CD4-positive, alpha-beta T cell treated with Interleukin-6 for 4 hours (primary cell): Measurements from ENCODE around the gene C9orf85.
"Not testable (repeated sequence)": the region's sequence is repeated elsewhere in the genome, so short reads cannot be mapped to it uniquely, and the experiment has no call there.

Experiments used
- DNase-seq: peaks from one replicate; pipeline ENCODE4 v3.0.0-alpha.2; 2020; ENCODE audit warnings: mixed read lengths

The C9orf85 gene, protein sequence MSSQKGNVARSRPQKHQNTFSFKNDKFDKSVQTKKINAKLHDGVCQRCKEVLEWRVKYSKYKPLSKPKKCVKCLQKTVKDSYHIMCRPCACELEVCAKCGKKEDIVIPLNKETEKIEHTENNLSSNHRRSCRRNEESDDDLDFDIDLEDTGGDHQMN

DNA sequence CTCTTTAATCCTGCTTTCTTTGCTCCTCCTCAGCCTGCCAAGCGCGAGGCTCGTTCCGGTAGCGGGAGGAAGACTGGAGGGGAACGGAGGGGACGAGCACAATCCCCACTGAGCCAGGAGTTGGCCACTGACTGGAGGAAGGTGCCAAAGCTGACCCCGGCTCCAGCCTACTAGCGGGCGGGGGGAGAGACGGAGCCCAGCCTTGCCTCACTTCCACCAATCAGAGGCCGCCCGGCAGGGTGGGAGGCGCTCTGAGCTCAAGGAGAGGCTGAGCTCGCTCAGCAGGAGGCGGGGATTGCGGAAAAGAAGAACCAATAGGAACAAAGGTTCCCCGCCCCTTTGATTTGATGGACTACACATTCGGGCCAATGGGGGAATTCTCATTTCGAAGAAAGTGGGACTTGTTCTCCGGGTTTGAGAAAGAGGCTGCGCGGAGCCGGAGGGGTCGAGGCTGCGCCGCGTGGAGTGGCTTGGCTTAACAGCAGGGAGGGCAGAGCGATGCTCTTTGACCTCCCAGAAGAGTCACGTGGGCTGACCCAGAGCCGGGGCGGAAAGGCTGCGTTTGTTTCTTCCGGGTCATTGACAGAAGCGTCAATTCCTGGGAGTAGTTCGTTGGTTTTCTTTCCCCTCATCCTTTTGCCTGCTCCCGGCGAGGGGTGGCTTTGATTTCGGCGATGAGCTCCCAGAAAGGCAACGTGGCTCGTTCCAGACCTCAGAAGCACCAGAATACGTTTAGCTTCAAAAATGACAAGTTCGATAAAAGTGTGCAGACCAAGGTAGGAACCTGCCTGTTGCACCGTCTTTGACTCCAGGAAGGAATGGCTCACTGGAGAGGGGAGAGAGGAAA, at the start of gene C9orf85, which contains the start of gene ABHD17B:
TSS of gene C9orf85 (plus strand) at position 579 of the 847 bp plus-strand sequence. CDS start at position 675, 96 bp downstream.
TSS of gene ABHD17B (minus strand) at position 133 of the 847 bp plus-strand sequence. CDS start 36,113 bp downstream, outside the sequence.
- peak; percentile 97 for DNase-seq

DNA sequence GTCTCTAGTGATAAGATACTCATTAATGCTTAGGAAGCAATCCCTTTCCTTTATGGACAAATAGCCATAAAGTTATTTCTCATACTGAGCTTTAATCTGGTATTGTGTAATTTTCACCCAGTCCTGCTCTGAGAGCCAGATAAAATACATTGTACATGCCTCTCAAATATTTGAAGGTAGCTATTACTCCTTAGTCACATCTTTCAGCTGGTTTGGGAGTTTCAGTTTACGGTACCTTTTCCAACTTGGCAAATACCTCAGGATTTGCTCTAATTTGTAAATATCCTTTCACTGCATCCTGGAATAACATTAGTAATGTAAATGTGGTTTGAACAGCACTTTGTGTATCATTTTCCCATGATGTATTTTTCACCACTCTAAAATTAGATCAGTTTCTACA, 47.8 kb upstream of the C9orf85 start:
- DNase-seq, result no peak

DNA sequence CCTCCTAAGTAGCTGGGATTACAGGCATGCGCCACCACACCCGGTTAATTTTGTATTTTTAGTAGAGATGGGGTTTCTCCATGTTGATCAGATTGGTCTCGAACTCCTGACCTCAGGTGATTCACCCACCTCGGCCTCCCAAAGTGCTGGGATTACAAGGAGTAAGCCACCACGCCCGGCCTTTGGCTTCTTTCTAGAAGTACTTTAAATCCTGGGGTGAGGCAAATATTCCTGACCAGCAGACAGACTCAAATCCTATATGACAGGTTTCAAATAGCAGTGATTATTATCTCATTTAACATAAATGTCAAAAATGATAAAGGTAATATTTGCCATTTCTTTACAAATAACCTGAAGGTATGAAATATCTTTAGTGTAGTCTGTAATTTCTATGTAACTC, 36.1 kb upstream of the C9orf85 start:
- no peak for DNase-seq

DNA sequence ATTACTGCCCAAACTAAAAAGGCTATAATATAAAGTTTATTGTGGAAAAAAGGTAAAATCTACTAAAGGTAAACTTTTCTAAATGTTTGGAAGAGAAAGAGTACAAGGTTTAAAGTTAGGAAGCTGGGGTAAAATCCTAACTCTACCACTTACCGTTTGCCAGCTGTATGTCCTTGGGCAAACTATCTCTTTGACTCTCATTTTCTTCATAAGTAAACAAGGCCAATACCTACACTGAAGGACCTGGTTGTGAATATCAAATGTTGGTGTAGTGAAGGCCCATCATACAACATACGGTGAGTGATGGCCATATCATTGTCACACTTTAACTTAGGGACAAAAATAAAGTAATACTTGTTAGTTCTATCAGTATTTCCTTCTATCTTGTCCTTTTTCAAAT, 35.3 kb upstream of the C9orf85 start:
- DNase-seq, result no peak

DNA sequence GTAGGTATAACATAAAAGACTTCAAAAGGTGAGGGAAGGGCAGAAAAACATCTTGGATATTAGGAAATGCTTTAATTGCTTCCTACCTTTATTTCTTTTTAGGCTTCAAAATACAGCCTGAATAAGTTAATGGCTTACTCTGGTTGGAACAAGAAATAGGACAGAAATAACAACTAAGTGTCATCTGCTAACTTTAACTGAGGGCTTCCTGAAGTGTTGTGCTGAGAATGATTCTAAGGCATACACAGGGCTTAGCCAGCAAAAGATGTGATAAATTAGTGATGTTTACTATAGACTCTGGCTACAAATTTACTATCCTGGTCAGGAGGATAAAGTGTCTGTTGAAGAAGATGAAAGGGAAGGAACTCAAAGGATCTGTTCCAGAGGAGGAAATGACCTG, 34.6 kb upstream of the C9orf85 start:
- DNase-seq, result no peak

DNA sequence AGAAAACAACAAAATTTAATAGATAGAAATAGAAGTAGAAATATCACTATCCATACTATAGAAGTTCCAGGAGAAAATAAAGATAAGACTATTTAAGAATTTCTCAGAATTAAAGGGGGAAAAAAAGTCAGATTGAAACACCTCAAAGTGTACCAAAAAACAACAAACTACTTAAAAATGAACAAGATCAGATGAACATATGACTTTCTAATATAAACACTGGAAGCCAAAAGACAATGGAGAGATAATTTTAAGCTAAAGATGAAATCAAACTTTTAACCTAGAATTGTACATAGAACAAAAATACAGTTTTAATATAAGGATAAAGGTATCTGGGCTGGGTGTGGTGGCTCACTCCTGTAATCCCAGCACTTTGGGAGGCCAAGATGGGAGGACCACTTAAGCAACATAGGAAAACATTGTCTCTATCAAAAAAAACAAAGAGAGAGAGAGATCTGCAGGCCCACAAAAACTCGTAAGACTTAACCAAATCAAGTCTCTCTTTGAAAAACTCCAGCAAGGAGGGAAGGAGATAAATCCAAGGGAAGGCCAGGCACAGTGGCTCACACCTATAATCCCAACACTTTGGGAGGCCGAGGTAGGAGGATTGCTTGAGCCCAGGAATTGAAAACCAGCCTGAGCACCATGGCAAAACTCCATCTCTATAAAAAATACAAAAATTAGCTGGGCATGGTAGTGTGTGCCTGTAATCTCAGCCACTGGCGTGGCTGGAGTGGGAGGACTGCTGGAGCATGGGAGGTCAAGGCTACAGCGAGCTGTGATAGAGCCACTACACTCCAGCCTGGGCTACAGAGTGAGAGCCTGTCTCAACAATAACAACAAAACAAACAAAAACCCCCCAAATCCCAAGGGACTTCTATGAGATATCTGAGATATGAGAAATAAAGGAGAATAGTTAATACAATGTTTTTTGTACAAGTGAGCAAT, 32.8 kb upstream of the C9orf85 start:
- DNase-seq, result no peak

DNA sequence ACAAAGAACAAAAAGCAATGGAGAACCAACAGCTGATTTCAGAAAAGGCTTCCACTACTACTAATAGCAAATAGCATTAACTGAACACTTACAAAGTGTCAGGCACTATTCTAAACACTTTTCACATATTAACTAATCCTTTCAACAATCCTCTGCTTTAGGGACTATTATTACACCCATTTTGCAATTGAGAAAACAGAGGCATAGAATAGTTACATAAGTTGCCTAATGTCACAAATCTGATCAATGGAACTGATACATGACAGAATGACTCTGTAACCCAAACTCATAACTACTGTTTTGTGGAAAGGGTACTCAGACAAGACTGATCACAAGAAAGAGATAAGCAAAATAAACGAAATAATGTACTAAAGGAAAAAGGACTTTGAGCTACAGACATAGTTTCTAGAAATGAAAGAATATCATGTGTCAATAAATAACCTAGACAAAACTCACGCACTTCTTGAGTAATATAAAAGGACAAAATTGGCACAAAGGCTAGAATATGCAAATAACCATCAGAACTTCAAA, 31.7 kb upstream of the C9orf85 start:
- no peak for DNase-seq

DNA sequence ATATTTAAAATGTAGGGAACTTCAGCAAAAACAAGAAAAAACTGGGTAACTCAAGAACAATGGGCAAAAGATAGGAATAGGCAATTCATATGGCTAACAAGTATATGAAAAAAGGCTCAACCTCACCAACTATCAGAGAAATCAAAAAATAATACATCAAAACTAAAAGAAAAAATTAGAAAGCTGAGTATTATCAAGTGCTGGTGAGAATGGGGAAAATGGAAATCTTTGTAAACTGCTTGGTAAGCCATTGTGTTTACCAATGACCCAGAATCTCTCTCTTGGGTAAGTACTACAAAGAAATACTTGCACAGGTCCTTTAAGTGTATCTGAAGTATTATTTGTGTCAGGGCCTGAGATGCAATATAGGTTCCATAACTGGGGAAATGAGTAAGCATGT, 27.4 kb upstream of the C9orf85 start:
- no peak for DNase-seq

DNA sequence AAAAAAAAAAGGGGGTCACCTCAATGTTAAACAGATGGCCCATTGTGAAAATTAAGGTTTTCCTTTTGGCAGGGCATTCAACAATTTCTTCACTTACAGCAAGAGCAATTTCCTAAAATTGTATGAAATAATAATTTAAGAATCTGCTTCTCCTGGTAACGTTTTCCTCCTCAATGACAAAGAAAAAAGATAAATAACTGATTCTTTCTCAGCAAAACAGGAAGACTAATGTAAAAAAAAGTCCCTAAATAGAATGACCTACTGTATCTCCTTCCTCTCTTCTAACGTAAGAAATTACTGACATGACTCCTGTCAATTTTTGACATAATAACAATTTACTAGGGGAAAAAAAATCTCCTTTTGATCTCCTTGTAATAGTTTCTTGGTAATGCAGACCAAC, 26.0 kb upstream of the C9orf85 start:
- no peak for DNase-seq

DNA sequence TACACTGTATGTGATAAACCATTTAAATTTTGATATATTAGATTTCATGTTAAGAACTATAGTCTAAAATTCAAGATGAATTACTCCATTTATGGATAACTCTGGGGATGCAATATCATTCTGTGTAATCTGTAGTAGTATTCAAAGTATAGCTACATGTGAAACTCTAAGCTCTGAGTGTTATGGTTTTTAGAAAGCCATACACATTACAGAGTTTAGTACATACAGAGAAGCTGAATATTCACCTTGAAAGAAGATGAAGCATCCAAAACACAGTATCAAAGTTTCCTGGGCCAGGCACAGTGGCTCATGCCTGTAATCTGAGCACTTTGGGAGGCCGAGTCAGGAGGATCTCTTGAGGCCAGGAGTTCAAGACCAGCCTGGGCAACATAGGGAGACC, 25.4 kb upstream of the C9orf85 start:
- no peak for DNase-seq

DNA sequence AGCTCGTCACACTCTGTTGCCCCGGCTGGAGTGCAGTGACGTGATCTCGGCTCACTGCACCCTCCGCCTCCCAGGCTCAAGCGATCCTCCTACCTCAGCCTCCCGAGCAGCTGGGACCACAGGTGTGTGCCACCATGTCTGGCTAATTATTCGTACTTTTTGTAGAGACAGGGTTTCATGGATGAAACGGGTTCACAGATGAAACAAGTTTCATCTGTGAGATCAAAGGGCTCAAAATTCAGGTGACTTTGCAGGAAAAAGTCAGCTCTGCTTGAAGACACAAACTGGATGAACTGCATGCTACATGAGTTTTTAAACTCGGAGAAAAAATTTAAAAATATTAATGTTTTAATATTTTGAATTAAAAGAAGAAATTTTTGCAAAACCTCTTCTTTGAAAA, 24.9 kb upstream of the C9orf85 start:
- DNase-seq, result no peak

DNA sequence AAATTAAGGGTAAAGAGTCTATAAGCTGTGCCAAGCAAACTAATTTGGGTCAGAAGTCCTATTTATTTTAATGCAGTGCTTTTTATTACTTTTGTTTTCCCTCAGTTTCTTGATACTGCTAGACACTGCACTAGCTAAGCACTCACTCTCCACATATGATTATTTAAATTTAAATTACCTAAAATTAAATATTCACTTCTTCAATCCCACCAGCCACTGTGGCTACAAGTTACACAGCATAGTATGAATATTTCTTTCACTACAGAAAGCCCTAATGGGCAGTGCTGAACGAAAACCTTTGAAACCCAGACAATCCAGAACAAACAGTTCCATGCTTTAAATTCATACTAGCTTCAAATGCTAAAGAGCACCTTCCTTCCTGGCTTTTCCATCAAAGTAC, 24.1 kb upstream of the C9orf85 start:
- no peak for DNase-seq

DNA sequence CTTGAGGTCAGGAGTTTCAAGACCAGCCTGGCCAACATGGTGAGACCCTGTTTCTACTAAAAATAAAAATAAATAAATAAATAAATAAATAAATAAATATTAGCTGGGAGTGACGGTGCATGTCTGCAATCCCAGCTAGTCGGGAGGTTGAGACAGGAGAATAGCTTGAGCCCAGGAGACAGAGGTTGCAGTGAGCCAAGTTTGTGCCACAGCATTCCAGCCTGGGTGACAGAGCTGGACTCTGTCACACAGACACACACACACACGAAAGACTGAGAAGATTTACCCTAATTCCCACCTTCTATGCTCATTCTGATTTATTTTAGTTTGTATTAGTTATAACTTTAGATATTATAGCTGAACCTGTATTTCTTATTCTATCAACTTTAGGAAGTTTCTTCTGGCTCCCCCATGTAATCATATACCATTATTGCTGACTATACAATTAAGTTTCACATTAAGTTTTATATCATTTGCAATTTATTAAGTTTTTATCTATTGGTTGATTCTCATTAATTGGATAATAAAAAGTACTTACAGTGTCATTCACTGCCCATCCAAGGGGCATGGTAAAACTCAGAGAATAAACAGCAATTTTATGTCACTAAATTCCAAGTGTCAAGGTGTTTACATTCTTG, 21.3 kb upstream of the C9orf85 start:
- no peak for DNase-seq

DNA sequence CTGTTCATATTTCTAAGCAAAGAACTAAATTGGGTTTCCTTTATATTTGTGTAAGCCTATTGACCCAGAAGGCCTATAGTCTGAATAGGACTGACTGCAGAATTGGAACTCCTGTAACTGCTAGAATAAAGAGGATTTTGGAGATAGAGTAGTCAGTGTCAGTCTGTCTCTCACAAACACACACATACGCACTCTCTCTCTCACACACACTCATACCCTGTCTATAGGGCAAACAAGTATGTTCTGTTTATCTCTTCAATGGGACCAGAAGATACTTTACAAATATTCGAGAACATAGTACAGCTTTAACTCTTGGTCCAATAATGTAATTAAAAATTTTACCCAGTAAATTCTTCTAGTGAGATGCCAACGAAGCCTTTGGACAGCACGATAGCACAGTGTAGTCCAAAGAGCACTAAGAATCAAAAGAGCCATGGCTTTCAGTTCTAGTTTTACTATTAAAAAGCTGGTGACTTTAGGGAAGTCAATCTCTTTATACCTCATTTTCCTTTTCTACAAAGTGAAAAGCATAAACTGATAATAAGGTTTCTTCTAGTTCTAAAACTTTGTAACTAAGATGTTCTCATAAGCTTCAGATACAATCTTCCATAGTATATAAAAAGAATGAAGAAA, 19.8 kb upstream of the C9orf85 start:
- DNase-seq, result no peak

DNA sequence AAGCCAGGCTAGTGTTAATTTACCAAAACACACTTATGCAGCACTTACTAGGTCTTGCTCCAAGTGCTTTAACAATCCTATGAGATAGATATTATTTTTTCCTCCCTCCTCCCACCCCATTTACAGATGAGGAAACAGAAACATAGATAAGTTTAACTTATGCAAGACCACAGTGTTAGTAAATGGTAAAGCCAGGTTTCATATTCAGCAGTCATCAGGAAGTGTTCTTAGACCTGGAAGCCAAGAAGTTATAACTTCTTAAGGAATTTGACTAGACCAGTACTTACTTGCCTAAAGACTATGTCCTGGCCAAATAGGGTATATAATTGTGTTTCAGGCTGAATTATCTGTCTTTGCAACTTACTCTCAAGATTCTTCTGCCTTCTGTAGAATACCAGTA, 16.3 kb upstream of the C9orf85 start:
- DNase-seq, result no peak

DNA sequence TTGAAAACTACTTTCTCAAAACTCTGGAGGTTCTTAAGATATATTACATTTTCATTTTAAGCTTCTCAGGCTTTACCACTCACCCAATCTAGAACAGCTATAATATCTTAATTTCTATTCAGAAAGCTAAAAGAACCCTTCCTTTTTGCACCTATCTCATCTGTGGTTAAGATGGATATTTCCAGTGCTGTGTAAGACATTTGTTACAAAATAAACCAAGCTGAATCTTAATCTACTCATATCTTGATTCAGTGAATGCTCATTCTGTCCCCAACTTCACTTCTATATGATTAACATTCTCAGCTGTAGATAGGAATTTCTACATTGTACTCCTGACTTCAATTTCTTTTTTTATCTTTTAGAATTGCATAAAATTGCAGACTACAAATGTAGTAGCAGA, 15.5 kb upstream of the C9orf85 start:
- DNase-seq, result no peak

DNA sequence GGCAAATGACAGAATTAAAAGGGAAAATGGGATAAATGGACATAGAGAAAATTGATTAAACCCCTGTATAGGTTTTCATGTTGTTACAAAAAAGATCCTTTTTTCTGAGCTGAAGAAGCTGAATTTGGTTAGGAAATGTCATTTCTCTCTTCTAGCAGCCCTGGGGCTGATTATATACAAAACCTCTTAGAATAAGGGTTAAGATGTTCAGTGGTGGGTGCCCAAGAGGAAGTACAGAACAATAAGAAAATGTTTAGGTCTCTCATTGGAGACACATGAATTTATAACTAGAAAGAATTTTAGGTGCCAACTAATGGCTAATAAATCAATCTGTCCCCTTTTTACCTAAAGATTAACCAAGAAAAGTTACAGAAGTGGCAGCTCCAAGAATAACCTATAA, 14.7 kb upstream of the C9orf85 start:
- DNase-seq, result no peak

DNA sequence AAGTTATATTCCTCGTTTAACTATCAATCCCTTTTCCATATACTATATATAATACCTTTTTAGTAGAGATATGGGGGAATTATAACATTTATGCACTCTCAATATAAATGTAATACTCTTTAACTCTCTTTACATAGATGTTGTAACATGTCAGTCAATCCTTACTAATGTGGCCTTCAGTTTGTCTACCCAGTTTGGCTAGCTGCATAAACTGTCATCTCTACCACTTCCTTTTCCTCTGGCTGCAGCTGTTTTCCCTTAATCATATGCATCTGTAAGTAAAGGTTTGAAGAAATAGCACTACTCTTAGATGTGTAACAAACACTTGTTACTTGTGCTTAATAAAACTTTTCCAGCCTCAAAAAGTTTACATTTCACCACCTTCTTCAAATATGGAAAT, 13.9 kb upstream of the C9orf85 start:
- peak; percentile 18 for DNase-seq

DNA sequence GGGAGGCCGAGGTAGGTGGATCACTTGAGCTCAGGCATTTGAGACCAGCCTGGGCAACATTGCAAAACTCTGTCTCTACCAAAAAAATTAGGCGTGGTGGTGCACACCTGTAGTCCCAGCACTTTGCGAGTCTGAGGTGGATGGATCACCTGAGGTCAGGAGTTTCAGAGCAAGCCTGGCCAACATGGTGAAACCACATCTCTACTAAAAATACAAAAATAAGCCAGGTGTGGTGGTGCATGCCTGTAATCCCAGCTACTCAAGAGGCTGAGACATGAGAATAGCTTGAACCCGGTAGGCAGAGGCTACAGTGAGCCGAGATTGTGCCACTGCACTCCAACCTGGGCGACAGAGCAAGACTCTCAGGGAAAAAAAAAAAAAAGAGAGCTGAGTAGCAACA, 12.7 kb upstream of the C9orf85 start:
- DNase-seq, result not testable (repeated sequence)

DNA sequence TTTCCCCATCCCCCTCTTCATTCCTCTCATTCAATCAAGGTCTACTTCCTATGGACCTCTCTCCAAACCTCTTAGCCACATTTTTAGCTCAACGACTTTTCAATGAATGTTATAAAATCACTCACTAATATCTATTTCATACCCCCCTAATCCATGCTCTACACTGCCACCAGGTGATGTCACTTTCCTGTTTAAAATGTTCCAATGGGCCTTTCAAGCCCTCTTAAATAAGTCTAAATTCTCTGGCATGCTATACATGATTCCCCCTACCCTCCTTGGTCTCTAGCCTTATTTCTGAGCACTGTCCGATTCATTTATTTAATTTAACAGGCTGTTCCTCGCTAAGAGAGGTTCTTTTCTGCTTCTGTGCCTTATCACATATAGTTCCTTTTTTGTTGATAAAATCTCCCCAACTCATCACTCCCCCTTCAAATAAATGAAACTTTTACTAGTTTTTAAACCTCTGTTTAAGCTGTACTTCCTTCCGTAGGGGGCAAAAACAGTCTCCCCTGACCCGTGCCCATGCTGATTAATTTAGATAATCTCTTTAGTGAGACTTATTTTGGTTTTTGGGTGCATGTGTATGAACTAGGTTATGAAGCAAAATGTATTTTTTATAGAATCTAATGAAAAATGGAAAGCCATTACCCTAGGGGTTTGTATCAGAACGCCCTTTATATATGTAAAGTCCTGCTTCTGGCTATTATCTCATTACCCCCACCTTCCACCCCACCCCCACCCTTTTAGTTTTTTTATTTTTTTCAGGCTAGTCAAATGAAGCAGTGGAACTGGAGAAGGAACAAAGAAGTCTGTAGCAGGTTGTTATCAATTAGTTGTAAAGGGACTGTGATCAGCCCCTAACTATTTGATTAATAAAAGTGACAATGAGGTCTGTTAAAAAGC, 9.5 kb upstream of the C9orf85 start:
- no peak for DNase-seq

DNA sequence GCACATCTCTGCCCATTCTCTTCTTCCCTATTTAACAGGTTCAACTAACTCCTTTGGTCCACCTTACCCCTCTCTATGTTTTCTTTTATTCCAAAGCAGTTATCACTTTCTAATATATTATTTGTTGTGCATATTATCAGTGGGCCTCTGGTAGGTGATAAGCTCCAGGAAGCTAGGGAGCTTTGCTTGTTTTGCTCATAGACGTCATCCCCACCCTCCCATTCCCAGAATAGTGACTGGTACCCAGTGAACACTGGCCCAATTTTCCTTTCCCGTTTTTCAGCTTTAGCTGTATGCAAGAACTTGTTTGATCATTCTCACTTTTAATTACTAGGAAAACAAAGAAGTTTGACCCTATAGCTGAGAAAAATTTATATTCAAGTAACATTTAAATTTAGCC, 7.4 kb upstream of the C9orf85 start:
- no peak for DNase-seq
